ENCODE results near the gene LLCFC1. TPM values are rescaled to one million over a fixed set of nuclear protein-coding genes. Genes with fewer than 3 reads are reported as not detected.

The LLCFC1 gene
- total and polyA plus RNA-seq, 2 of the 8 experiments (the other 6 are each of a cell fraction or from before 2014, with no cell fraction given), result not detected

- no peak overlapping the region for H3K4me3 ChIP-seq (ENCODE audit: extremely low read depth in 1 of 4, insufficient read depth in 2 of 4, low read depth in 3 of 4, low read length in 4 of 4)
- no peak overlapping the region for H3K9ac ChIP-seq (replicated peaks in 1 of 4; ENCODE audit: extremely low read depth in 1 of 4, low read depth in 3 of 4, low read length in 3 of 4)
- no peak overlapping the region for H2BK20ac ChIP-seq (ENCODE audit: low read length)
- no peak overlapping the region for H3K18ac ChIP-seq (ENCODE audit: extremely low read depth, low read length)
- H2AK5ac ChIP-seq (ENCODE audit: low read depth, low read length), result no peak overlapping the region
- H3K4me2 ChIP-seq (ENCODE audit: insufficient read depth in 1 of 2, low read depth in 2 of 2, low read length in 2 of 2), result no peak overlapping the region
- H2BK5ac ChIP-seq (ENCODE audit: low read depth, low read length), result no peak overlapping the region
- CTCF ChIA-PET (ENCODE audit: partially characterized antibody), result interaction anchor here (0.8 to 3.1 kb wide), 6 partner anchors 9 to 91 kb away, joined by 3 to 8 read pairs (median 4); no protein-coding TSS in a partner anchor
- no peak for FAIRE-seq
- no peak overlapping the region for H3K27ac ChIP-seq (ENCODE audit: low read depth, low read length)
- H3K4me1 ChIP-seq (replicated peaks in 1 of 4; ENCODE audit: control insufficient read depth in 3 of 4, insufficient read depth in 4 of 4, low read length in 3 of 4), result peaks cover 0 to 9% (median 6%) of the 10 kb centered on the region in 4 experiments; a peak in 6 of 7 replicates
- H3K79me2 ChIP-seq (ENCODE audit: control insufficient read depth in 1 of 2, insufficient read depth in 2 of 2, low read length in 2 of 2), result no peaks in the 10 kb centered on the region
- H3K23ac ChIP-seq (ENCODE audit: insufficient read length), result no peak overlapping the region
- no peak overlapping the region for H3K56ac ChIP-seq (replicated peaks; ENCODE audit: insufficient read length, low read depth, low read length)
- no peak overlapping the region; the same call in 1 of the 2 replicates for H2AFZ ChIP-seq (ENCODE audit: low read length)
- peaks cover 8 to 10% of the 10 kb centered on the region in 2 experiments; a peak in 3 of 4 replicates for H3K9me3 ChIP-seq (ENCODE audit: insufficient read depth in 2 of 2, low read depth in 1 of 2, low read length in 1 of 2)
- H2BK120ac ChIP-seq (replicated peaks; ENCODE audit: low read depth, low read length), result no peak overlapping the region
- H4K20me1 ChIP-seq (replicated peaks in 1 of 2; ENCODE audit: control insufficient read depth in 1 of 2, insufficient read depth in 2 of 2, low read length in 2 of 2), result no peaks in the 10 kb centered on the region
- H3K4ac ChIP-seq (replicated peaks; ENCODE audit: insufficient read length, low read depth, low read length), result no peak overlapping the region
- H3K36me3 ChIP-seq (ENCODE audit: control insufficient read depth in 2 of 4, insufficient read depth in 4 of 4, low read length in 3 of 4), result peaks cover 0 to 2% (median 0%) of the 10 kb centered on the region in 4 experiments; a peak in 1 of 8 replicates
- POLR2A ChIA-PET (ENCODE audit: partially characterized antibody), result no interaction called here
- no peak overlapping the region for H2BK15ac ChIP-seq (ENCODE audit: low read length)
- H3K14ac ChIP-seq (ENCODE audit: insufficient read length), result no peak overlapping the region
- H3K27me3 ChIP-seq (replicated peaks in 1 of 4; ENCODE audit: control insufficient read depth in 3 of 4, extremely low read depth in 1 of 4, insufficient read depth in 3 of 4, low read length in 3 of 4), result no peaks in the 10 kb centered on the region
- H3K23me2 ChIP-seq (ENCODE audit: low read depth, low read length), result peaks cover 2% of the 10 kb centered on the region; the same call in 1 of the 2 replicates
- no peak for TF ChIP-seq TEAD4 (IDR thresholded peaks at IDR 0.05; ENCODE audit: low read depth, low read length)
- H4K8ac ChIP-seq (ENCODE audit: extremely low read depth, insufficient read depth, low read length), result no peak overlapping the region
- no peak overlapping the region for H4K5ac ChIP-seq (ENCODE audit: insufficient read length, low read depth, low read length)
- no peak for DNase-seq (ENCODE audit: low read depth in 1 of 2, low spot score in 2 of 2)
- no peak overlapping the region; the same call in 1 of the 2 replicates for H2BK12ac ChIP-seq (ENCODE audit: low read depth, low read length)
- H4K91ac ChIP-seq (replicated peaks; ENCODE audit: insufficient read length, low read length), result no peak overlapping the region
- no peaks in the 10 kb centered on the region for H3K79me1 ChIP-seq (ENCODE audit: low read depth, low read length)
- 84% methylated on average over 3 of the region's 3 CpGs; no CpG with 5 or more reads in 1 of the 2 experiments for WGBS, 2 experiments (ENCODE audit: extremely low coverage in 1 of 2, insufficient coverage in 1 of 2, insufficient read length in 1 of 2, insufficient replicate concordance in 2 of 2, low coverage in 1 of 2, low lambda C conversion rate in 2 of 2, missing lambda C conversion rate in 1 of 2)
Measured at GRCh38 chr7:142956951-142957623, 17.8 kb downstream of the LLCFC1 start.
